GM12801 (cell line): ENCODE measurements around the gene SON.

Source experiments
- TF ChIP-seq, protein P1 (sequence below): IDR thresholded peaks from one replicate; pipeline ENCODE4 v1.5.1; 2011; ENCODE audit warnings: control low read depth; ENCODE audit not compliant: insufficient read length; ENCODE audit errors: extremely low read depth

SON gene

DNA sequence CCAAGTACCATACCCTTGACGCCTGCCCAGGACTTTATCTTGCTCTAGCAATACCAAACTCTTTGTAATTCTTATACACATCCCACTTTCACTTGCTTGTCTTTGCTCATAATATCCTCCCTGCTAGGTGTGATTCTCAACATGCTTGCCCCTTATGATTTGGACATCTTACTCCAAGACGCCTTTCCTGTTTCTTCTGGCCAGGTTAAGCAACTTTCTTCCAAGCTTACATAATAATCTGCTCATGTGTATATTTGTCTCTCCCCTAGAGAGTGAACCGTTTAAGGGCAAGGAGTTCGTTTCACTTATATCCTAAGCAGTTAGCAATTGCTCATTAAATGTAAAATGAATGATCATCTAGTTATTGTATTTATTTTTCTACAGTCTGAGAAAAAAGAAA is 76.9 kb downstream of the SON start:
- TF ChIP-seq, protein P1, sequence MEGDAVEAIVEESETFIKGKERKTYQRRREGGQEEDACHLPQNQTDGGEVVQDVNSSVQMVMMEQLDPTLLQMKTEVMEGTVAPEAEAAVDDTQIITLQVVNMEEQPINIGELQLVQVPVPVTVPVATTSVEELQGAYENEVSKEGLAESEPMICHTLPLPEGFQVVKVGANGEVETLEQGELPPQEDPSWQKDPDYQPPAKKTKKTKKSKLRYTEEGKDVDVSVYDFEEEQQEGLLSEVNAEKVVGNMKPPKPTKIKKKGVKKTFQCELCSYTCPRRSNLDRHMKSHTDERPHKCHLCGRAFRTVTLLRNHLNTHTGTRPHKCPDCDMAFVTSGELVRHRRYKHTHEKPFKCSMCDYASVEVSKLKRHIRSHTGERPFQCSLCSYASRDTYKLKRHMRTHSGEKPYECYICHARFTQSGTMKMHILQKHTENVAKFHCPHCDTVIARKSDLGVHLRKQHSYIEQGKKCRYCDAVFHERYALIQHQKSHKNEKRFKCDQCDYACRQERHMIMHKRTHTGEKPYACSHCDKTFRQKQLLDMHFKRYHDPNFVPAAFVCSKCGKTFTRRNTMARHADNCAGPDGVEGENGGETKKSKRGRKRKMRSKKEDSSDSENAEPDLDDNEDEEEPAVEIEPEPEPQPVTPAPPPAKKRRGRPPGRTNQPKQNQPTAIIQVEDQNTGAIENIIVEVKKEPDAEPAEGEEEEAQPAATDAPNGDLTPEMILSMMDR: no peak

DNA sequence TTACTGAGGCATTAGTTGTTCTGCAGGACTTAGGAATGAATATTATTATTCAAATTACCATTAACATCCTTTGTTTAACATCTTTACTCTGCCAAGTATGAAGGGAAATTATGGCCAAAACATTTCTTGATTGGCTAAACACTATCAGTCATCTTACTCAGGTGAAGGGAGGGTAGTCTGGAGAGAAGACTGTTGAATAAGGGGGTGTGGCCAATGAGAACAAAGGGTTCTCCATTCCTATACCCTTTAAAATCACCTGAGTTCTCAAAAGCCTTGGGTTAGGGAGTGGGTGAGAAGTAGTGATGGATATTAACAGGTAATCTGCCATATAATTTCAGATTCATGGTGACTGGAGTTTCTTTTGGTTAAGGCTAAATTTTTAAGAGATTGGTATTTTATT is 79.4 kb downstream of the SON start:
- TF ChIP-seq, protein P1: no peak
